Lower lobe of right lung (tissue), 2 donors: ENCODE data around the gene ABO. TPM values are rescaled to one million over a fixed set of nuclear protein-coding genes. Genes with fewer than 3 reads are reported as not detected.

Experiments
- ATAC-seq, 2 donors: fragments of 200-7000 bp; cut with Tn5 transposase; one replicate each; pipeline ENCODE4 v1.9.1; 2020 to 2022; ENCODE audit warnings: mild to moderate bottlenecking in 2 of 2, moderate library complexity in 2 of 2
- DNase-seq: peaks from one replicate; pipeline ENCODE4 v3.0.0-alpha.2; 2020
- H3K27ac ChIP-seq: fragments of 200-600 bp; one replicate; pipeline ENCODE4 v1.8.0; 2022
- H3K27me3 ChIP-seq: fragments of 200-600 bp; one replicate; pipeline ENCODE4 v1.8.0; 2022; ENCODE audit warnings: low read depth
- H3K36me3 ChIP-seq: fragments of 200-600 bp; one replicate; pipeline ENCODE4 v1.8.0; 2022; ENCODE audit warnings: mild to moderate bottlenecking
- H3K4me1 ChIP-seq: fragments of 200-600 bp; one replicate; pipeline ENCODE4 v1.8.0; 2022
- H3K4me3 ChIP-seq: fragments of 200-600 bp; one replicate; pipeline ENCODE4 v1.8.0; 2022; ENCODE audit warnings: mild to moderate bottlenecking
- H3K9me3 ChIP-seq: fragments of 200-600 bp; one replicate; pipeline ENCODE4 v1.8.0; 2022
- CTCF ChIP-seq: fragments of 200-600 bp; IDR thresholded peaks from one replicate; pipeline ENCODE4 v1.8.0; 2022; ENCODE audit warnings: antibody characterized with exemption, mild to moderate bottlenecking
- intact Hi-C: fragments of 100-400 bp; cut with DNase I; formaldehyde crosslinking; loops from one replicate; pipeline ENCODE4 v1.11.0; 2022
- total RNA-seq: library from RNA; stranded (reverse); fragmentation: NEBNext Ultra II Directional; extraction: Animal tissue kit (Norgen Biotek cat#: 25700); gene quantifications from one replicate; pipeline ENCODE4 v1.2.1, GENCODE V29; 2021
- donor health status: DM: no; HTN: yes; CAD: no; lungs with severe emphysema.

ABO gene
- total RNA-seq, 1 donor from 2014 or later, result 25.0 TPM

GRCh38 chr9:133282464-133283238 lies 7.7 kb upstream of the ABO start:
- no peak overlapping the region for H3K27ac ChIP-seq
- no peak overlapping the region for H3K4me3 ChIP-seq
- TF ChIP-seq CTCF, result no peak
- no peaks in the 10 kb centered on the region for H3K27me3 ChIP-seq
- no peaks in the 10 kb centered on the region for H3K9me3 ChIP-seq
- intact Hi-C loops, result no loop called here
- H3K4me1 ChIP-seq, result no peaks in the 10 kb centered on the region
- peak in 1 of 2 donors; percentile 62 for ATAC-seq
- no peaks in the 10 kb centered on the region for H3K36me3 ChIP-seq
- no peak for DNase-seq

GRCh38 chr9:133280392-133280791 lies 5.4 kb upstream of the ABO start:
- Histone ChIP-seq H3K4me1 (no peaks in the 10 kb centered on the region), H3K36me3 (no peaks in the 10 kb centered on the region), H3K4me3 (no peak overlapping the region), H3K9me3 (no peaks in the 10 kb centered on the region), H3K27me3 (peaks cover 16% of the 10 kb centered on the region), H3K27ac (no peak overlapping the region)
- TF ChIP-seq CTCF, result no peak
- no peak for ATAC-seq
- DNase-seq, result no peak
- intact Hi-C loops, result no loop called here

- H3K4me3 ChIP-seq, result no peak overlapping the region
- no peak for ATAC-seq
- intact Hi-C loops, result no loop called here
- H3K27ac ChIP-seq, result no peak overlapping the region
- peaks cover 32% of the 10 kb centered on the region for H3K27me3 ChIP-seq
- no peaks in the 10 kb centered on the region for H3K9me3 ChIP-seq
- H3K36me3 ChIP-seq, result no peaks in the 10 kb centered on the region
- H3K4me1 ChIP-seq, result no peaks in the 10 kb centered on the region
- DNase-seq, result no peak
- no peak for TF ChIP-seq CTCF
These were observed 3.4 kb upstream of the ABO start for GRCh38 chr9:133278161-133279114.

- Histone ChIP-seq H3K4me3 (no peak overlapping the region), H3K9me3 (no peaks in the 10 kb centered on the region), H3K27me3 (peaks cover 35% of the 10 kb centered on the region), H3K36me3 (no peaks in the 10 kb centered on the region), H3K4me1 (no peaks in the 10 kb centered on the region), H3K27ac (no peak overlapping the region)
- TF ChIP-seq CTCF, result no peak
- no peak for ATAC-seq
- intact Hi-C loops, result no loop called here
- no peak for DNase-seq
These were observed 2.5 kb upstream of the ABO start for GRCh38 chr9:133277467-133277866.

GRCh38 chr9:133276923-133277322 lies 1.9 kb upstream of the ABO start:
- no peak overlapping the region for H3K27ac ChIP-seq
- no peak for TF ChIP-seq CTCF
- no peaks in the 10 kb centered on the region for H3K36me3 ChIP-seq
- DNase-seq (no peak), ATAC-seq (no peak)
- H3K27me3 ChIP-seq, result peaks cover 35% of the 10 kb centered on the region
- intact Hi-C loops, result no loop called here
- H3K4me3 ChIP-seq, result no peak overlapping the region
- no peaks in the 10 kb centered on the region for H3K9me3 ChIP-seq
- H3K4me1 ChIP-seq, result no peaks in the 10 kb centered on the region
